ENCODE measurements around the gene PARD3.

DNA sequence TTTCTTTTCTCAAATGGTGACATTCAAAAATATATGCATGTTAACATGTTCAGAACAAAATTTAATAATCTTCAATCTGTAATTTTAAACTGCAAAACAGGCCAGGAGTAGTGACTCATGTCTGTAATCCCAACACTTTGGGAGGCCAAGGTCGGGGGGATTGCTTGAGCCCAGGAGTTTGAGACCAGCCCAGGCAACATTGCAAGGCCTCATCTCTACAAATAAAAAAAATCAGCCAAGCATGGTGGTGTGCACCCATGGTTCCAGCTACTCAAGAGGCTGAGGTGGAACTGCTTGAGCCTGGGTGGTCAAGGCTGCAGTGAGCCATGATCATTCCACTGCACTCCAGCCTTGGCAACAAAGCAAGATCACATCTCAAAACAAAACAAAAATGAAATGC lies 394.3 kb downstream of the PARD3 start:
- no peak for TF ChIP-seq CTCF (IDR thresholded peaks at IDR 0.05; ENCODE audit: low read depth, low read length, poor library complexity, severe bottlenecking)
- no peak for TF ChIP-seq EZH2phosphoT487 (IDR thresholded peaks at IDR 0.05; ENCODE audit: borderline replicate concordance, low read length)
